Right lobe of liver (tissue), 4 donors: ENCODE data around the gene RNASEH2A.

Experiments
- POLR2A ChIP-seq: fragments of 450-650 bp; IDR thresholded peaks from one replicate; pipeline ENCODE4 v1.6.1; 2017; ENCODE audit warnings: antibody characterized with exemption, mild to moderate bottlenecking
- TF ChIP-seq, protein P1 (sequence below), 4 donors: fragments of 200-600 bp in 3 of 4; fragments of 450-650 bp in 1 of 4; IDR thresholded peaks; one replicate each; pipeline versions ENCODE4 v1.5.1 to v1.8.0; 2016 to 2022; ENCODE audit warnings: antibody characterized with exemption in 4 of 4, mild to moderate bottlenecking in 2 of 4
- donor health status: DM: no; HTN: no; CAD: no.
- donor health status: DM: no; HTN: no; CAD: no.
- donor health status: DM: no; HTN: yes; CAD: no.

DNA sequence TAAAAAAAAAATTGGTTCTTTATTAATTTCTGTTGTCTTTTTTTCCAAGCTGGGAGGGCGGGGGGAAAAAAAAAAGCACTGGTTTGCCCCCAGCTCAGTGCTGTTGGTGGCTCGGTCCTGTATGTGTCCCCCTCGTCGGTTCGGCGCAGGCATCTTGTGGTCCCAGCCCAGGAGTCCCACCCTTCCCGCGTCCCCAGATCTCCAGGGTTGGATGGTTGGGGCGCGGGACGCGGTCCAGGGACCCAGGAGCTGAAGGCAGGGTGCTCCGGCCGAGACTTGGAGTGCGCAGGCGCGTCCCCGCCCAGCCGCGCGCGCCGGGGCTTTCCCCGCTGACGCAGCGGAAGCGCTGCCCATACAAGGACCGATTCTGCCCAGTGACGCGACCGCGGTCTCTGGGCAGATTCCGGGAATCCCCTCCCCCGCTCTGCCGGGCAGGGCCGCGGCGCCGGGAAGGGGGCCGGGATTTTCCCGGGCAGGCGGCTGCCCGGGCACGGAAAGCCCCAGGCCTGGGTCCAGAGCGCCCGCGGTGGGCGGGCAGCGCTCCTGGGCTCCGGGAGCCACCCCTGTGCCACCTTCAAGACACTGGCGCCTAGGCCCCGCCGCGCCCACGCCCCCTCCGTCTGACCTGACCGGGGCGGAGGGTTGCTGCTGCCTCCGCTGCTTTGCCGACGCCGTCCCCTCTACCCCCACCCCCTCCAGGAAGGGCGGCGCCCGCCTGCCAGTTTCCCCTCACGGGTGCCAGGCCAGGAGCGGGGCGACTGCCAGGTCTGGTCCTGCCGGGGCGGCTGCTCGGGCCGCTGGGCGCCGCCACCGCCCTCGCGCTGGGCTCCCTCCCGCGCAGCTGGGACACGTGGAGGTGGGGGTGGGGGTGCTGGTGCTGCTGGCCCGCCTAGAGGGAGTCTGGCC is 12.8 kb upstream of the RNASEH2A start:
- TF ChIP-seq, protein P1, sequence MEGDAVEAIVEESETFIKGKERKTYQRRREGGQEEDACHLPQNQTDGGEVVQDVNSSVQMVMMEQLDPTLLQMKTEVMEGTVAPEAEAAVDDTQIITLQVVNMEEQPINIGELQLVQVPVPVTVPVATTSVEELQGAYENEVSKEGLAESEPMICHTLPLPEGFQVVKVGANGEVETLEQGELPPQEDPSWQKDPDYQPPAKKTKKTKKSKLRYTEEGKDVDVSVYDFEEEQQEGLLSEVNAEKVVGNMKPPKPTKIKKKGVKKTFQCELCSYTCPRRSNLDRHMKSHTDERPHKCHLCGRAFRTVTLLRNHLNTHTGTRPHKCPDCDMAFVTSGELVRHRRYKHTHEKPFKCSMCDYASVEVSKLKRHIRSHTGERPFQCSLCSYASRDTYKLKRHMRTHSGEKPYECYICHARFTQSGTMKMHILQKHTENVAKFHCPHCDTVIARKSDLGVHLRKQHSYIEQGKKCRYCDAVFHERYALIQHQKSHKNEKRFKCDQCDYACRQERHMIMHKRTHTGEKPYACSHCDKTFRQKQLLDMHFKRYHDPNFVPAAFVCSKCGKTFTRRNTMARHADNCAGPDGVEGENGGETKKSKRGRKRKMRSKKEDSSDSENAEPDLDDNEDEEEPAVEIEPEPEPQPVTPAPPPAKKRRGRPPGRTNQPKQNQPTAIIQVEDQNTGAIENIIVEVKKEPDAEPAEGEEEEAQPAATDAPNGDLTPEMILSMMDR (IDR thresholded peaks at IDR 0.05): no peak
- TF ChIP-seq POLR2A: peak; percentile 91
